Superior temporal gyrus (tissue), 1 donor: ENCODE data around the gene HNRNPA0.
A peak's percentile ranks its signal among the peaks of the same experiment; 100 is the strongest.

Experiments
- DNase-seq: peaks from one replicate; pipeline ENCODE4 v3.0.0-alpha.2; 2016; ENCODE audit errors: extremely low spot score

HNRNPA0 gene

DNA sequence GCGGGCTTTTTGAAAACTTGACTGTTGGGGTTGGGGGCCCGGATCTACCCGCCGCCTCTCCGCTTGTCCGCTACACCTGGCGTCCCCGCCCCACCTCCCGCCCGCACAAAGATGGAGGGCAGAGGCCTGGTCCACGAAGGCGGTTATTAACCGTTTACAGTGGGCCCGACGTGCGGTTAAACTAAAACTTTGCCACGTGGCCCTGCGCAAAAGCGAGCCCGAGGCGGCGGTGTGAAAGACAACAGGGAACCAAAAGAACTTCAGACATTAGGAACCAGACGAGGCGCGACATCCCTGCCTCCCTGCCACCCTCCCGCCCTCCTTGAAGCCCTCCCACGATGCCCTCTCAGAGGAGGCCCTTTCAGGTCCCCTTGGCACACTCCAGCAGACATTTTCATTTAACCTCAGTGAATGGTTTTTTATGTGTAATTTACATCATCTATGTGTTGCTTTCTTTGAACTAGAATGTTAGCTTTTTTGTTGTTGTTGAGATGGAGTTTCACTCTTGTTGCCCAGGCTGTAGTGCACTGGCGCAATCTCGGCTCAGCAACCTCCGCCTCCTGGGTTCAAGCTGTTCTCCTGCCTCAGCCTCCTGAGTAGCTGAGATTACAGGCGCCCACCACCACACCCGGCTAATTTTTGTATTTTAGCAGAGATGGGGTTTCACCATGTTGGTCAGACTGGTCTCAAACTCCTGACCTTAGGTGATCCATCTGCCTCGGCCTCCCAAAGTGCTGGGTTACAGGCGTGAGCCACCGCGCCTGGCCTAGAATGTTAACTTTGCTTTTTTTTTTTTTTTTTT is 999 bp upstream of the HNRNPA0 start:
- DNase-seq = no peak

DNA sequence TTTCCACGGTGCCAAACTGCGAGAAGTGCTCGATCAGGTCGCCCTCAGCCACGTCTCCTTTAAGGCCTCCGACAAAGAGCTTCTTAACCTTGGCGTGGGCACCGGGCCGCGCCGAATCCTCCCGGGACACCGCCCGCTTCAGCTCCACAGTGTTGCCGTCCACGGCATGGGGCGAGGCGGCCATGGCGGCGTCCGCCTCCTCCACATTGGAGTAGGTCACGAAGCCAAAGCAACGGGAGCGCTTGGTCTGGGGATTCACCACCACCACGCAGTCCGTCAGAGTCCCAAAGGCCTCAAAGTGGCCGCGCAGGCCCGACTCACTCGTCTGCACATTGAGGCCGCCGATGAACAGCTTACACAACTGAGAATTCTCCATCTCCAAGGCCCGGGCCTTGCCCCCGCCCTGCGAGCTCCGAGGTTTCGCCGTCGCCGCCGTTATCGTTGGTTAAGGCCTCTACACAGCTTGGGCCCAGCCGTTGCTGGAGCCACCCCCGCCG is 424 bp downstream of the HNRNPA0 start:
- DNase-seq = peak; percentile 33

DNA sequence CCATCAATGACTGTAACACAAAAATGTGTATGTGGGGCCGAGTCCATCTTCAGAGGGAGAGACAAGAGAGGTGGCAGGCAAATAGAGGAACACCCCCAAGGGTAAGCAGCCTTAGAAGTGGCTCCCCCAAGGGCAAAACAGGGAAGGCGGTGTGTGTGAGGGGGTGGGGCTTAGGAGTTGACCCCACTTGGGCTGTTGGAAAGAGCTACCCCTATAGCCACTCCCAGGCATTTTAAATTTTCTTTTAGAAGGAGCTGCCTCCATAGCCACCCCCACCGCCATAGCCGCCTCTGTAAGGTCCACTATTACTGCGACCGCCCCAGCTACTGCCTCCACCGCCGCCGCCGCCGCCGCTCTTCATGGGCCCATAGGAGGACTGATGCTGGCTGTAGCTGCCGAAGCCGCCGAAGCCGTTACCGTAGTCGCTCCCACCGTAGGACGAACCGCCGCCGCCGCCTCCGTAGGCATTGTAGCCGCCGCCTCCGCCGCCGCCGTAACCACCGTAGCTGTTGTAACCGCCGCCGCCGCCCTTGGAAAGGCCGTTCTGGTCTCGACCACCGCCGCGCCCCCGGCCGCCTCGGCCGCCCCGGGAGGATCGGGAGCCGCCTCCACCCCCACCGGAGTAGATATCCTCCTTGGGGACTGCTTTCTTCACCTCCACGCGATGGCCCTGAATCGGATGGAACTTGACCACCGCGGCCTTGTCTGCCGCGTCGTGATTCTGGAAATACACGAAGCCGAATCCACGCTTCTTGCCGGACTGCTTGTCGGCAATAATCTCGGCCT is 1.1 kb downstream of the HNRNPA0 start:
- DNase-seq = no peak

DNA sequence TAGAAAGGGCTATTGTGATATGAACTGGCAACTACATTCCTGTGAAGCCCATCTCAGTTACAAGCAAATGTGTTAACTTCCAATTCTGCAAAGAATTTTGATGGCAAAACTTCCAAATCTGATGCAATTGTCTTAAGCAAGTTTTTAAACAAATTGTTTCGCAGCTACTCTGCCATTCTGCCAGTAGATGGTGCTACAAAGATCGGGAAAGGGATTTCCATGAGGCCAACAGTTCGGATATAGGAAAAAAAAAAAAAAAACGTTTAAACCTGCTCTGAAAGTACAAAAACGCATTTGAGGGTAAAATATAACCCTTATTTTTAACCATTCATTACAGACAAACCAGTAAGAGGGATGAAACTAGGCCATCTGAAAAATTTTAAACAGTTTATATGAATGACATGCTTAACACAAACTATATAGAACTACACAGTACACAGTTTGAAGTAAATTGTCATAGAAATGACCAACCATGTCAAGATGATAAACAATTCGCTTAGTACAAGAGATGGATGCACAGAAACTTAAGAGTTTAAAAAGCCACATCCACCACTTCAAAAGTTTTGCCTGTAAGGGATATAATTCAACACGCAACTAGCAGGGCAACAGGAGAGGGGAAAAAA is 2.2 kb downstream of the HNRNPA0 start:
- DNase-seq = peak; percentile 90

DNA sequence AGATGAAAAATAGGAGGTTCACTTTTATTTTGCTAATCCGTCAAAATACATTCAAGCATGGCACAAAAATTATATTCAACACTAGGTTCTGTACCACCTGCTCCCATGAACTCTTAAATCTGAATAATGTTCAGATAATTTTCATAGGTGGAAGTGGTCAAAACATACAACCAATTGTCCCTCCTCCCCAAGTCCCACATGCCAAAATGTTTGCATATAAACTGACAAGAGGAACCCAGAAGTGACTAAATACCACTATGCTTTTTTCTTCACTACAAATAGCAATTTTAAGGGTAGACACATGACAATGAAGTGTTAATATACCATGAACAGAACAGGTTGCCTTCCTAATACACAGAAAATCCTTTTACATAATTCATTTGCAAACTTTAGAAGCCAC is 3.7 kb downstream of the HNRNPA0 start:
- DNase-seq = no peak

DNA sequence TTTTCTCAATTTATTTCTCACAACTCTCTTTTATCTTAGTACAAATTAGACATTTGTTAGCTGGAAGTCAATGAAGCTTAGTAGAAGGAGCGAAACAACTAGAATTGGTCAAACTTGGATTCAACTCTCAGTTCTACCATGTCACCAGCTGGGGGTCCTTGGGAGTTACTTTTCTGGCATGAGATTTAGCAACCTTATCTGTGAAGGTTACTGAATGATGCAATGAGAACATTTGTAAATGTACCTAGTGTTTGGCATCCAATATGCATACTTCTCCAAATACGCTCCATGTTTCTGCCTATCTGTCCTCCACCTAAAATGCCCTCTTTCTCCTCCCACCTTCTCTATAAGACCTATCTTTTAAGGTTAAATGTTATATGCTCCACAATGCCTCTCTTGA is 6.3 kb downstream of the HNRNPA0 start:
- DNase-seq = no peak

DNA sequence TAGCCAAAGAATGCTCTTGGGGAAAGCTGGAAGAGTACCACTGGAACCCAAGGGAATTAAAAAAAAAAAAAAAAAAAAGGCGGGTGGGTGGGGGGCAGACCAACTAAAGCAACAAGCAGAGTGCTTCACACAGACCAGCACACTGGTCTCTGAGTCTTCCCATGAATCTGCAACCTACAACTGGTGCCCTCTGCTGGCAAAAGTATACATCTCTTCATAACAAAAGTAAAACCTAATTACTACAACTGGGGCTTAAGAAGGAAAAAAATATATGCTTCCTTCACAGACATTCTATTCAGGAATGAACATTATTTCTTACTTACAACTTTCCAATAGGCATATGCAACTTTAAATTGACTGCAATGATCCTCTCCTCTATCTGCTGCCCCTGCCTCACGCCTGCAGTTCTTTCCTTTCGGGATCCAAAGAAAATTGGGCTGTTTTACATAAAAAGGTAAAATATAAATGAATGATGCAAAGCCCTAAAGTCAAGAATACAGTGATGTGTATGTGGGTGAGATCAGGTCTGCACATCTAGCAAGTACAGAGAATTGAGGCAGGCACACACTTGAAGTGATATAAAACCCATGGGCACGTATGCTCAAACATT is 11.0 kb downstream of the HNRNPA0 start:
- DNase-seq = peak; percentile 83

DNA sequence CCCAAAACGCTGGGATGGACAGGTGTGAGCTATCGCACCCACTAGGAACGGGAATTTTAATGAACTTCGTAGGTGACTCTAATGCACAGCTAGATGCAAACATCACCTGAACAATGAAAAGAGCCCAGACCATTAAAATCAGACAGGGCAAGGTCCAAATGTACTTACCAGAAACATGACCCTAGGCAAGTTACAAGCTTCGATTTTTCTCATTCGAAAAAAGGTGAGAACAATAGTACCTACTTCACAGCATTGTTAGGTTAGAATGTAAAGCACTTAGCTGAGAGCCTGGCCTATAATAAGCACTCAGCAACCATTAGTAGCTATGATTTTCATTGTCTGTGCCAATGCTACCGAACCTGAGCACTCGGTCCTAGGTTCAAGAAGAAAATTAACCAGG is 12.4 kb downstream of the HNRNPA0 start:
- no peak for DNase-seq

DNA sequence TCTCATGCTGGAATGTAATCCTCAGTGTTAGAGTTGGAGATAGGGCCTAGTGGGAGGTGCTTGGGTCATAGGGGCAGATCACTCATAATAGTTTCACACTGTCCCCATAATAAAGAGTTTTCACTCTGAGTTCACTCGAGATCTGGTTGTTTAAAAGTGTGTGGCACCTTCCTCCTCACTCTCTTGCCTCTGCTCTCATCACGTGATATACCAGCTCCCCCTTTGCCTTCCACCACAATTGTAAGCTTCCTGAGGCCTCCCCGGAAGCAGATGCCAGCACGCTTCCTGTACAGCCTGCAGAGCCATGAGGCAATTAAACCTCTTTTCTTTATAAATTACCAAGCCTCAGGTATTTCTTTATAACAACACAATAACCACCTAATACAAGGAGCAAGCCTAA is 14.4 kb downstream of the HNRNPA0 start:
- no peak for DNase-seq

DNA sequence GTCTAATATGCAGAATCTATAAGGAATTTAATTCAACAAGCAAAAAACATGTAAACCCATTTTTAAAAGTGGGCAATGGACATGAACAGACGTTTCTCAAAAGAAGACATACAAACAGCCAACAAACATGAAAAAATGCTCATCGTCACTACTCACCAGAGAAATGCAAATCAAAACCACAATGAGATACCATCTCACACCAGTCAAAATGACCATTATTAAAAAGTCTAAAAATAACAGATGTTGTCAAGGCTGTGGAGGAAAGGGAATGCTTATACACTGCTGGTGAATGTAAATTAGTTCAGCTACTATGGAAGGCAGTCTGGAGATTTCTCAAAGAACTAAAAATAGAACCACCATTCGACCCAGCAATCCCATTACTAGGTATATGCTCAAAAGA is 15.2 kb downstream of the HNRNPA0 start:
- no peak for DNase-seq

DNA sequence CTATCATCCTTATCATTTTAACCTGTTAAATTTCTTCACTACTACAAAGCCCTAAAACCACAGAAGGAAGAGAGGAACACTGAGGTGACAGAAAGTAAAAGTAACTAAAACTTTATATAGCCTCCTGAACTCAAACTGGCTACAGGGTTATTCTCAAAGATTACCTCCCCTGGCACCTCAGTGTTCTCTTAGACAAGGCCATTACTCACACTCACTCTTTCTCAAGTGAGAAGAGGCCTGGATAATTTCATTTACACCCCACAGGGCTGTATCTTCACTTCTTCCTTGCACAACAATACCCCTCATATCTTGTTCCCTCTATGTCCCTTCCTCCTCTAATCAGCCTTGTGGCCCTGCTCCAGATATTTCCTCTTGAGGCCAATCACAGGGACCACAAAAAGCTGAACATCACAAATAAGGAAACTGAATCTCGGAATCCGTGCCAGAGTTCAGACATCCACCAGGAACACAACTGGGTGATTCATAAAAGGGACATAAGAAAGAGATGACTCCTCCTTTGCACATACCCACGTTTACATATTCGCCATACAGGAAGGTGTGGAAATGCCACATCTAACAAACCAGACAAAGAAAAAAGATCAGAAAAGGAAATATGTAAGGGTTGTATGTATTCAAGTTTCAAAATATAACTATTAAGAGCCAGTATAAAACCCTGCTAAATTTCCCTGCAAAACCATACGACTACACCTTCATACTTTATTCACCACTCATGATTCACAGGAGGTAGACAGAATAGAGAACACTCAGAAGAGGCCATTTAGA is 16.6 kb downstream of the HNRNPA0 start:
- DNase-seq = no peak

DNA sequence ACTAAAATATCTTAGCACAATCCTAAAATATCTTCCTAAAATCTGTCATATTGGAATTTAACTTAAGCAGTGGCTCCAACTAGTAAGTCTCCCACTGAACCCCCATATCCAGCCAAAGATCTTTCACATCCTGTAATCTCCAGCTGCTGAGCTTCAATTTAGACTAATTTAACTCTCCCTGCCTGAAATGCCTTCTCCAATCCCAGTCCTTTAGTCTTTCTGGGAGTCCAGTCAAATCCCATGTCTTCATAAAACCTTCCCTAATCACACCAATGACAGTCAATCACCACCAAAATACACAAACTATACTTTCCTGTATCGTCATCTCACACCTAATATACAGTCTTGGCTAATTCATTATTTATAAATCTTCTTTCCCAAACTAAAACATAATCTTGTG is 17.7 kb downstream of the HNRNPA0 start:
- no peak for DNase-seq

DNA sequence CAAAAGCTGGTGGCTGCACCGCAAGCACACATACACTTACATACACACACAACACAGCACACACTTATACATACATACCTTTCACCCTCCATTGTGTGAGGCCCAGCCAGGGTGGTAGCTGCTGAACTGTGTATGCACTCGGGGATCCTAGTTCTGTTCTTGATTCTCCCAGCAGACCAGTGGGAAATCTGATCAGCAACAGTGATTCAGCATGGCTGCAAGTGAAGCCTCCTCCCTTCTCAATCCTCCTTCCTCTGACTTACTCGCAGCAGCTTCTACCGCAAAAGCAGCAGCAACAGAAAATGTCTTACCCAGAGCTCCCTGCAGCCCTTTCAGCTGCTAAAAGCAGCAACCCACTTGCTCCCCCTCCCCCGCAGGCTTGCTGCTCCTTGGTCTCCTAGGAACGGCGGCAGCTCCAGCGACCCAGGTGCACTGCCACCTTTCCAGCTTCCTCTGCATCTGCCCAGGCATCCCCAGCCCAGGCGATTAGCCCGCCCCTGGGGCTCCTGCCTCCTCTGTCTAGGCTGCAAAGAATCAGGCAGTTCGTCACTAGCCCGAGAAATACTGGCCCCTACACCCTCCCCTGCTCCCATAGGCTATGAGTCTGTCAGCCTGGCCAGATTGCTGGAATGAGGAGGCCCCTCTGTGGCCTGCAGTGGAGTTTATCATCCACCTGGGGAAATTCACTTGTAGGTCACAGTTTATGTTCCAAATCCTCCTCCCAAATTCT is 18.4 kb downstream of the HNRNPA0 start, which contains the start of gene KLHL3:
TSS of gene KLHL3 (minus strand) at position 535 of the 730 bp plus-strand sequence. CDS start at position 92, 443 bp downstream.
- DNase-seq = peak; percentile 35

DNA sequence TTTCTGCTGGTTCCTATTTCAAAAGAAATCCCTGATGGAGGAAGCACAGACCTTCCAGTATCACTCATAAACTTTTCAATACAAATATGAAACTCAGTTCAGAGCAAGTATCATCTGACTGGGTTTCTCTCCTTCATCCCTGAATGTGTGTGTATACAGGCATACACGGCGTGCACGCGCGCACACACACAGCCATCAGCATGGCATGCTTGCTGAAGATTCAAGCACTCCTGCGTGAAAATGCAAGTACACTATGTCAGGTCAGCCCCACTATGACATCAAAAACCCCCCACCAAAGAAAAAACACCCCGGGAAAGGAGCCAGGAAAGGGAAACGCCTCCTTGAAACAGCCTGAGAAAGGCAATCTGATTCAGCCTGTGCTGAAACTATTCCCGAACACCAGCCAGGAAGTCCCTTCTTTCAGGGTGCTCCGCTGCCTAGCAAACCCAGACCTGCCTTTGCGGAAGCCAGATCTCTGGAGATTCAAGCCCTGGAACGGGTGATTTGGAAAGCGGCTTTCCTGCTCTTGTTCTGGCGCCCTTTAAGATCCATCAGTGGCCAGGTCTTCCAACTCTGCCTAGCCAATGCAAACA is 19.1 kb downstream of the HNRNPA0 start:
- DNase-seq = peak; percentile 36

DNA sequence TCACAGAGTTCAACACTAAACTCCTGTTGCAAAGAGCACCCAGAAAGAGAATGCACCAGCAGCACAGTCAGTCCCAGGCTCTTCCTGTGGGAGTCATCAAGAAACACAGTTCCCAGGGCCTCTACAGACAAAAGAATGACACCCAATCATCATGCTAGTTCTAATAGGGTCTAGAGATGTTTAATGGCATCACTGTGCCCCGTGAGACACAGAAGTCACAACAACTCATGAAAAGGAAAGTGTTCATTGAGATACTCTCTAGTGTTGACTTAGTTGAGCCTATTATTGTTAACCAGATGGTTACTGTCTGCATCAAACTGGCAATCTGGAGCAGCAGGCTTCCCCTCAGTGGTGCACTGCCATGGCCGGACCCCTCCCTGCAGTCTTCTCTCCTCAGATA is 19.8 kb downstream of the HNRNPA0 start:
- DNase-seq = no peak

DNA sequence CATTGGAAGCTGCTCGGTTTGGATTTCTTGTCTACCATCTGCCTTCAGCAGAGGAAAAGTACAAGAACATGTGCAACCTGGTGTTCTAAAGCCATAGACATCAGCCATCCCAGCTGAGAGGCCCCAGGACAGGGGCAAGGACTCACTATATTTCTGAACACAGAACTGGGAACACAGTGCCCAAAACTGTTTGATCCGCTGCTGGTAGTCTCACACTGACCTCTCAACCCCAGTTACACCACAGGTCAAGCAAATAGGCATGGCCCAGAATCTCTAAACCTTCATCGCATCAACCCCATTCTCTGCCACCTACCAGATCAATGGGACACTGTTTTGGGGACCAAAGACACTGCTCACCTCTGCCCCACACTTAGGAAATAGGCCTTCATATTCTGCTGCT is 20.2 kb downstream of the HNRNPA0 start:
- no peak for DNase-seq

DNA sequence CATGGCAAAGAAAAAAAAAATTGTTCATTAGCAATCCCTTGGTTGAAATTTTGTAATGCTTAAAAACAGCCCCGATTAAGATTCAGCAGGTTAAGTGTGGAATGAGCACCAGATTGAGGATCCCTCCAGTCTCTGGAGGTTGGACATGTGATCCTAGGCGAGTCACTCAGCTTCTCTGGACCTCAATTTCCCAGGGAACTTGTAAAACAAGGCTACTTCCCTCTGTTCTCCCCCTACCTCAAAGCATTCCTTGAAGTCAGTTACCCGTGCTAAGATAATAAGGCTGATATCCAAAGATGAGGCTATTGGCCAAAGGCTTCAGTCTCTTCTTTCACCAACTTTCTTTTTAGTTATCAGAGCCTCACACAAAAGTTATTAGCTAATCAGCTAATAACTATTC is 21.2 kb downstream of the HNRNPA0 start:
- DNase-seq = no peak

DNA sequence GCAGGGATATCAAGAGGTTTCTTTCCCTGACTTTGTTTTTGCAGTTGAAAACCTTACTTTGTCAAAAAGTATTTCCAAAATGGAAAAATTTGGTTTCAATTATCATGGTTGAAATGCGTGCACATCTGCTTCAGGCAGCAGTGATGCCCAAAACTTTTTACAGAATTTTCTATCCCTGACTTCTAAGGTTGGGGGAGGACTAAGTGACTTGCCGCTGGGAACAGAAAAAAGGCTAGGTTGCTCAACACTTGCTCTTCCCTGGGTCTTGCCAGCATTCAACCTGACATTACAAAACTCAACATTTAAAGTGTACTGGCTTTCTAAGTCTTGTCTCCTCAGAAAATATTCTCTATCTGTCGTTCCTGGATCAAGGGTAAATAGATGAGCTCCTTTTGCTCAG is 23.0 kb downstream of the HNRNPA0 start:
- DNase-seq = no peak

DNA sequence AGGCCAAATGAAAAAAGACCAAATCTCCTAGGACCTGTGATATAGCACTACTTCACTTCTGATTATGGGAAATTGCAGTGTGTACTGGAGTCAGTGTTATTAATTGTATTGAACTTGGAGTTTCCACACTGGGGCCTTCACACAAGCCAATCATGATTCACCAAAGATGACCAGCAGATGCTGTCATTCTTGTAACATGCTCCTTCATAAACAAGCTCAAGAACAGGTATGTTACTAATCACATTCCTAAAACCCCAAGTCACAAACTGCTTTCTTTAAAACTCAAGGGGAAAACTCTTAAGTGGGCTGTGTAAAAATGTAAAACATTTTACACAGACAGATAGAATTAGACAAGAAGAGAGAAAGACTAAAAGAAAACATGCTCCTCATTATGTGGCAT is 23.8 kb downstream of the HNRNPA0 start:
- DNase-seq = no peak

DNA sequence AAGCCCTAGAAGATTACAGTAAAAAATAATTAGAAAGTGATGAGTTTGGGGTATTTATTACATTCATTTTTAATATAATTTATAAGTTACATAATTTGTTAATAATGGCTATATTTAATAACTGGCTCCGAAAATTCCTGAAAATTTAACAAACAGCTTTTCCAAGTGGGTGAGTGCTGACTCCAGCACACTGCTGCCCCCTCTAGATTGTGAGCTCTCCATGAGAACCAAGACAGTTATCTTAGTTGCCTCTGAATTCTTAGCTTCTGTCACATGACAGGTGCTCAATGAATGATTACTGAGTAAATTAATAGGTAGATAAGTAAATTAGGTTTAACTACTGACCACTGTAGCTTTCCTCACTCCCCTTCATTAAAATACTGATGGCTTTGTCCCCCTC is 26.1 kb downstream of the HNRNPA0 start:
- no peak for DNase-seq
